ENCODE data around the gene BCLAF1.
"Not testable (repeated sequence)": the region's sequence is repeated elsewhere in the genome, so short reads cannot be mapped to it uniquely, and the experiment has no call there.

The BCLAF1 gene

GRCh38 chr6:136312975-136313374 lies 23.3 kb upstream of the BCLAF1 start:
- DNase-seq (ENCODE audit: low read depth in 2 of 2, low spot score in 1 of 2) = no peak

- no peak for DNase-seq (ENCODE audit: low read depth in 2 of 2, low spot score in 1 of 2)
Measured at GRCh38 chr6:136309729-136310311, 20.2 kb upstream of the BCLAF1 start.

GRCh38 chr6:136309171-136309570 lies 19.5 kb upstream of the BCLAF1 start:
- DNase-seq (ENCODE audit: low read depth in 2 of 2, low spot score in 1 of 2) = no peak

- not testable (repeated sequence) for DNase-seq (ENCODE audit: low read depth in 2 of 2, low spot score in 1 of 2)
Measured at GRCh38 chr6:136308469-136308868, 18.8 kb upstream of the BCLAF1 start.

- no peak for DNase-seq (ENCODE audit: low read depth in 2 of 2, low spot score in 1 of 2)
Measured at GRCh38 chr6:136307351-136307750, 17.7 kb upstream of the BCLAF1 start.

GRCh38 chr6:136306466-136306865 lies 16.8 kb upstream of the BCLAF1 start:
- DNase-seq (ENCODE audit: low read depth in 2 of 2, low spot score in 1 of 2) = no peak

- DNase-seq (ENCODE audit: low read depth in 2 of 2, low spot score in 1 of 2) = no peak
Measured at GRCh38 chr6:136304410-136304809, 14.8 kb upstream of the BCLAF1 start.

- no peak for DNase-seq (ENCODE audit: low read depth in 2 of 2, low spot score in 1 of 2)
Measured at GRCh38 chr6:136303516-136303915, 13.9 kb upstream of the BCLAF1 start.

GRCh38 chr6:136294621-136295020 lies 5.0 kb upstream of the BCLAF1 start:
- no peak for DNase-seq (ENCODE audit: low read depth in 2 of 2, low spot score in 1 of 2)

GRCh38 chr6:136290410-136291010 lies 864 bp upstream of the BCLAF1 start:
- peak; percentile 43 to 58 for DNase-seq (ENCODE audit: low read depth in 2 of 2, low spot score in 1 of 2)

- DNase-seq (ENCODE audit: low read depth in 2 of 2, low spot score in 1 of 2) = peak; percentile 76 to 83
Measured at GRCh38 chr6:136289327-136289578, 393 bp downstream of the BCLAF1 start.

- DNase-seq (ENCODE audit: low read depth in 2 of 2, low spot score in 1 of 2) = peak; percentile 73 to 74
Measured at GRCh38 chr6:136288566-136289326, 900 bp downstream of the BCLAF1 start.

GRCh38 chr6:136284909-136285308 lies 4.7 kb downstream of the BCLAF1 start:
- DNase-seq (ENCODE audit: low read depth in 2 of 2, low spot score in 1 of 2) = no peak

- DNase-seq (ENCODE audit: low read depth in 2 of 2, low spot score in 1 of 2) = no peak
Measured at GRCh38 chr6:136282906-136283305, 6.7 kb downstream of the BCLAF1 start.

GRCh38 chr6:136280032-136280609 lies 9.5 kb downstream of the BCLAF1 start:
- DNase-seq (ENCODE audit: low read depth in 2 of 2, low spot score in 1 of 2) = no peak

- DNase-seq (ENCODE audit: low read depth in 2 of 2, low spot score in 1 of 2) = no peak
Measured at GRCh38 chr6:136274062-136274461, 15.6 kb downstream of the BCLAF1 start.

GRCh38 chr6:136265101-136265500 lies 24.5 kb downstream of the BCLAF1 start:
- no peak for DNase-seq (ENCODE audit: low read depth in 2 of 2, low spot score in 1 of 2)

GRCh38 chr6:136262940-136263339 lies 26.7 kb downstream of the BCLAF1 start:
- no peak for DNase-seq (ENCODE audit: low read depth in 2 of 2, low spot score in 1 of 2)

GRCh38 chr6:136254851-136255466 lies 34.7 kb downstream of the BCLAF1 start:
- no peak for DNase-seq (ENCODE audit: low read depth in 2 of 2, low spot score in 1 of 2)

- DNase-seq (ENCODE audit: low read depth in 2 of 2, low spot score in 1 of 2) = no peak
Measured at GRCh38 chr6:136253734-136254133, 35.9 kb downstream of the BCLAF1 start.

- no peak for DNase-seq (ENCODE audit: low read depth in 2 of 2, low spot score in 1 of 2)
Measured at GRCh38 chr6:136252441-136252840, 37.2 kb downstream of the BCLAF1 start.

GRCh38 chr6:136251394-136251793 lies 38.3 kb downstream of the BCLAF1 start:
- DNase-seq (ENCODE audit: low read depth in 2 of 2, low spot score in 1 of 2) = no peak

Data from stimulated activated CD8-positive, alpha-beta memory T cell treated with anti-CD3 and anti-CD28 coated beads, Interleukin-4, amount 100 ng/mL, for 4 hours (primary cell).